ENCODE results near the gene LMO3.
A peak's percentile ranks its signal among the peaks of the same experiment; 100 is the strongest.

LMO3 gene

GRCh38 chr12:16581416-16581815, 24.5 kb downstream of the LMO3 start:
- TF ChIP-seq CTCF (IDR thresholded peaks at IDR 0.05; ENCODE audit: low read depth, low read length) = no peak
- DNase-seq (ENCODE audit: low read depth in 2 of 2) = peak in 1 of 2 donors; percentile 53
- no peak overlapping the region for H3K4me3 ChIP-seq (replicated peaks in 1 of 2; ENCODE audit: low read depth in 2 of 2, low read length in 2 of 2)

DNA sequence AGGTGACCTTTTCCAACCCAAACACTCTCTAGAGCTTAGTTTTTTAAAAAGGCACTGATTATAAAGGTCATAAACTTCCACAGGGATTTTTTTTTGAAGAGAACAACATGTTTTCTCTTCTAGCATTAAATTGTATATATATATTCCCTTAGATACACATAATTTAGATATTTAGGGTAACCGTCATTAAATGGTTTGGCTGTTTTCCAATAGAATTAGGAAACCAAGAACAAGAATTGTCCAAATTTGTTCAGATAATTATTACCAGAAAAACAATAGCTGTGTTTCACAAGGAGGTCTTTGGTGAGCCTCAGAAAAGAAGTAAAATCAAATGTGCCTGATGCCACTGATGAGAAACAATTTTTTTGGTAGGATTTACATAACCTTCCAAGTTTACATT, 26.9 kb downstream of the LMO3 start:
- no peak overlapping the region for H3K4me3 ChIP-seq (replicated peaks in 1 of 2; ENCODE audit: low read depth in 2 of 2, low read length in 2 of 2)
- no peak for TF ChIP-seq CTCF (IDR thresholded peaks at IDR 0.05; ENCODE audit: low read depth, low read length)
- peak; percentile 46 to 73 for DNase-seq (ENCODE audit: low read depth in 2 of 2)

GRCh38 chr12:16573398-16574077, 32.4 kb downstream of the LMO3 start:
- no peak for TF ChIP-seq CTCF (IDR thresholded peaks at IDR 0.05; ENCODE audit: low read depth, low read length)
- H3K4me3 ChIP-seq (replicated peaks in 1 of 2; ENCODE audit: low read depth in 2 of 2, low read length in 2 of 2) = no peak overlapping the region
- DNase-seq (ENCODE audit: low read depth in 2 of 2) = peak; percentile 56 to 95

DNA sequence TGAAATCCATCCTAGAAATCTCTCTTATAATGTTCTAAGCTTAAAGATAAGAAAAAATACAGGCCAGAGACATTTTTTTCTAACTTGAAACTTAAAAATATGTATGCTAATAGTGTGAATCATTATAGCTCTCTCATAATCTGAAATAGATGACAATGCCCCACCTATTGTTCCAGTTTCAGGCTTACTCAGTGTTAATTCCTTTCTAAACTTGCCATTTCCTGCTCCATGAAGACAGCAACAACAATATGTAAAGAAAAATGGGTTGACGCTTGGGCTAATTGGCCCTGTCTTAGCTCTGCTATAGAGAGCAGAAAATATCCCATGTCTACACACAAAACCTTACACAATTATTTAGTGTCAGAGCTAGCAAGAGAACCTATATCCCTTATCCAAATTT, 37.1 kb downstream of the LMO3 start:
- H3K4me3 ChIP-seq (replicated peaks in 1 of 2; ENCODE audit: low read depth in 2 of 2, low read length in 2 of 2) = no peak overlapping the region
- peak; percentile 59 to 62 for DNase-seq (ENCODE audit: low read depth in 2 of 2)
- no peak for TF ChIP-seq CTCF (IDR thresholded peaks at IDR 0.05; ENCODE audit: low read depth, low read length)

- TF ChIP-seq CTCF (IDR thresholded peaks at IDR 0.05; ENCODE audit: low read depth, low read length) = no peak
- no peak for DNase-seq (ENCODE audit: low read depth in 2 of 2)
- no peak overlapping the region for H3K4me3 ChIP-seq (replicated peaks in 1 of 2; ENCODE audit: low read depth in 2 of 2, low read length in 2 of 2)
Measured at GRCh38 chr12:16564675-16565074, 41.3 kb downstream of the LMO3 start.

DNA sequence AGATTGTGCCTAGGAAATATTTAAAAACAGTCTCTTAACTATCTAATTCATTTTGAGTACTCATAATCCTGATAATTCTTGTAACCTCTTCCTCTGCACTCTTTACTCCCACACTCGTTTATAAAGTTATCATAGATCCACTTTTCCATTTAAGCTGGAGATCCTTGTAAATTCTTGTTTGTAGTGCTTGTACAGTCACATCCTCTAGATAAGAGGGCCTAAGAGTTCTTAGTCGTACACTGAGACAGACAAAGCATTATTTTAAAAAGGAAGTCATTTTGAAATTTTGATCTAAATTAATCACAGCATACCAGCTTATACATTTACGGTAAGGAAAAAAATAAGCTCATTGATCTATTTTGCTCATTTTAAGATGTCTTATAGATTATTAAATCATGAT, 42.5 kb downstream of the LMO3 start:
- no peak for TF ChIP-seq CTCF (IDR thresholded peaks at IDR 0.05; ENCODE audit: low read depth, low read length)
- DNase-seq (ENCODE audit: low read depth in 2 of 2) = peak; percentile 29 to 43
- no peak overlapping the region for H3K4me3 ChIP-seq (replicated peaks in 1 of 2; ENCODE audit: low read depth in 2 of 2, low read length in 2 of 2)

DNA sequence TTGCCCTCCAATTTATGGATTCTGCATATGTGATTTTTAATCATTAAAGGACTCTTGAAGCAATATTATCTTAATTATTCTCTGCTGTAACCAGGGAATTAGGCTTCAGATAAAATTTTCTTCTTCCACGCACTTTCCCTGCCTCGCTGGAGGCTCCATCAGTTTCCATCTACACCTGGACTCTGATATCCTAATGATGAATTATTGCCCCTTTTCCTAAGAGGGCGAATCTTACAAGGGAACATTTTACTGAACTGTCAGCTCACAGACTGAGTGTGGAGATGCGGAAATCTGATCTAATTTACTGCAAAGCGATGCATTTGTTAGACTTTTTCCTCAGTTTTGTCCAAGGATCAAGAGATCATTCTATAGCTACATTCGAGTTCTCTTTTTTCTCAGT, 43.0 kb downstream of the LMO3 start:
- no peak overlapping the region for H3K4me3 ChIP-seq (replicated peaks in 1 of 2; ENCODE audit: low read depth in 2 of 2, low read length in 2 of 2)
- DNase-seq (ENCODE audit: low read depth in 2 of 2) = no peak
- no peak for TF ChIP-seq CTCF (IDR thresholded peaks at IDR 0.05; ENCODE audit: low read depth, low read length)

Measured in cardiac fibroblast (primary cell).